Type B pancreatic cell (in vitro differentiated cells): Measurements from ENCODE around the gene SMAD9. TPM values are rescaled to one million over a fixed set of nuclear protein-coding genes. Genes with fewer than 3 reads are reported as not detected.
A peak's percentile ranks its signal among the peaks of the same experiment; 100 is the strongest.

Experiments
- DNase-seq: peaks from one replicate; pipeline ENCODE4 v3.0.0; 2021; ENCODE audit warnings: mixed read lengths; ENCODE audit not compliant: unreplicated experiment; ENCODE audit errors: extremely low spot score
- H3K27ac Mint-ChIP-seq: 2 replicates; pipeline ENCODE4 v1.8.0; 2021; ENCODE audit warnings: mild to moderate bottlenecking, mixed read lengths
- H3K27me3 Mint-ChIP-seq: 2 replicates; pipeline ENCODE4 v1.8.0; 2021; ENCODE audit warnings: mixed read lengths
- H3K36me3 Mint-ChIP-seq: 2 replicates; pipeline ENCODE4 v1.8.0; 2021; ENCODE audit warnings: mixed read lengths
- H3K4me1 Mint-ChIP-seq: one replicate; pipeline ENCODE4 v1.8.0; 2021; ENCODE audit warnings: mixed read lengths; ENCODE audit not compliant: unreplicated experiment
- H3K4me3 Mint-ChIP-seq: 2 replicates; pipeline ENCODE4 v1.8.0; 2021; ENCODE audit warnings: mild to moderate bottlenecking, mixed read lengths
- H3K9me3 Mint-ChIP-seq: 2 replicates; pipeline ENCODE4 v1.8.0; 2021; ENCODE audit warnings: mixed read lengths
- total RNA-seq: library from RNA; stranded (reverse); gene quantifications from 2 replicates; pipeline ENCODE4 v1.2.1, GENCODE V29; 2021; ENCODE audit warnings: low replicate concordance
- TF ChIP-seq, protein P1 (sequence below): fragments of 200-600 bp; sonication (generic); conservative IDR thresholded peaks from 2 replicates; pipeline ENCODE4 v1.5.0; 2021; ENCODE audit warnings: antibody characterized with exemption, mild to moderate bottlenecking

The SMAD9 gene
- total RNA-seq, 1 donor from 2014 or later, result 19.7 TPM

DNA sequence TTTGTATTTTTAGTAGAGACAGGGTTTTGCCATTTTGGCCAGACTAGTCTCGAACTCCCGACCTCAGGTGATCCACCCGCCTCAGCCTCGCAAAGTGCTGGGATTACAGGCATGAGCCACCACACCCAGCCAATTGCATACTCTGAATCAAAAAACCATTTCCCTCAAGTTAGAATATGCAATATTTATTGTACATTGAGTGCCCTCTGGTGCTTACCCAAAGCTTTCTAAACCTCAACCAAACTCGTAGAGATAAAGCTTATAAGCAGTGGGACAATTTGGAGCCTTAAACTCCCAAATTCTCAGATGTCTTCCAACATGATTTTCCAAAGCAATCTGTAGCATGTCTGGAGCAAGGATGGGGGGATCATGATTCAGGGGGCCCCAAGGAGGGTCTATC lies 78.6 kb downstream of the SMAD9 start:
- Mint-ChIP-seq H3K4me3 (no peak overlapping the region), H3K36me3 (peaks cover 11% of the 10 kb centered on the region), H3K9me3 (no peaks in the 10 kb centered on the region), H3K27ac (no peak overlapping the region), H3K27me3 (no peaks in the 10 kb centered on the region), H3K4me1 (peaks cover 13% of the 10 kb centered on the region)
- DNase-seq, result no peak
- TF ChIP-seq, protein P1, sequence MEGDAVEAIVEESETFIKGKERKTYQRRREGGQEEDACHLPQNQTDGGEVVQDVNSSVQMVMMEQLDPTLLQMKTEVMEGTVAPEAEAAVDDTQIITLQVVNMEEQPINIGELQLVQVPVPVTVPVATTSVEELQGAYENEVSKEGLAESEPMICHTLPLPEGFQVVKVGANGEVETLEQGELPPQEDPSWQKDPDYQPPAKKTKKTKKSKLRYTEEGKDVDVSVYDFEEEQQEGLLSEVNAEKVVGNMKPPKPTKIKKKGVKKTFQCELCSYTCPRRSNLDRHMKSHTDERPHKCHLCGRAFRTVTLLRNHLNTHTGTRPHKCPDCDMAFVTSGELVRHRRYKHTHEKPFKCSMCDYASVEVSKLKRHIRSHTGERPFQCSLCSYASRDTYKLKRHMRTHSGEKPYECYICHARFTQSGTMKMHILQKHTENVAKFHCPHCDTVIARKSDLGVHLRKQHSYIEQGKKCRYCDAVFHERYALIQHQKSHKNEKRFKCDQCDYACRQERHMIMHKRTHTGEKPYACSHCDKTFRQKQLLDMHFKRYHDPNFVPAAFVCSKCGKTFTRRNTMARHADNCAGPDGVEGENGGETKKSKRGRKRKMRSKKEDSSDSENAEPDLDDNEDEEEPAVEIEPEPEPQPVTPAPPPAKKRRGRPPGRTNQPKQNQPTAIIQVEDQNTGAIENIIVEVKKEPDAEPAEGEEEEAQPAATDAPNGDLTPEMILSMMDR, result no peak

DNA sequence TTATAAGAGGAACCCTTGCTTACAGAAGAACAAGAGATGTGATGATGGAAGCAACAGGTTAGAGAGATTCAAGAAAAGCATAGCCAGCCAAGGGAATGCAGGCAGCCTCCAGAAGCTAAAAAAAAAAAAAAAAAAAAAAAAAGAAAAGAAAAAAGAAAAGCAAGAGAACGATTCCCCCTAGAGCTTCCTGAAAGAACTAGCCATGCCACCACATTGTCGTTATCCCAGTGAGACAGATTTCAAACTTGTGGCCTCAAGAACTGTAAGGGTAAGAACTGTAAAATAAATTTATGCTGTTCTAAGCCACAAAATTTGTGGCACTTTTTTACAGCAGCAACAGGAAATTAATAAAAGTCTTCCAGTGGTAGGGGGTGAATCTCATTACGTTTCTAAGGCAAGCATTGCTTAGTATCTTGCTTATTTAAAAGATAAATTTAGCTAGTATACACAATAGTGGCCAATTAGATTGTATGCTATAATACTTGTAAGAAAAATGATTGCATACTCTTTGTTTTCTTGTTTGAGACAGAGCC lies 79.3 kb downstream of the SMAD9 start:
- H3K9me3 Mint-ChIP-seq, result no peaks in the 10 kb centered on the region
- H3K27me3 Mint-ChIP-seq, result no peaks in the 10 kb centered on the region
- H3K4me3 Mint-ChIP-seq, result no peak overlapping the region
- no peak for DNase-seq
- TF ChIP-seq, protein P1, result no peak
- H3K4me1 Mint-ChIP-seq, result peaks cover 13% of the 10 kb centered on the region
- no peak overlapping the region for H3K27ac Mint-ChIP-seq
- peaks cover 11% of the 10 kb centered on the region for H3K36me3 Mint-ChIP-seq

DNA sequence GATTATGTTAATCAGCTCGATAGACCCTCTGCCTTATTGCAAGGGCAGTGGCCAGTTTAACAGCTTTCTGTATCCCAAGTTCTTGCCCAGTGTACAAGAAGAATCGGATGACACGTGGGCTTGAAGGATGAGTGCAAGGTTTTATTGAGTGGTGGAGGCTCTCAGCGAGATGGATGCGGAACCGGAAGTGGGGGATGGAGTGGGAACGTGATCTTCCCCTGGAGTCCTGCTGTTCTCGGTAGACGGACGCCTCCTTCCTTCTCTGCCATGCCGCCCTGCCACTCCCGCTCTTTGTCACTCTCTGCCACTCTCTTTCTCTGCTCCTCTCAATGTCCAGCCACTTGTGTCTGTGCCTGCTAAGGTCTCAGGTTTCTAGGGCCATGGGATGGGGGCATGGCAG lies 80.1 kb downstream of the SMAD9 start:
- no peaks in the 10 kb centered on the region for H3K27me3 Mint-ChIP-seq
- TF ChIP-seq, protein P1, result no peak
- peaks cover 13% of the 10 kb centered on the region for H3K4me1 Mint-ChIP-seq
- DNase-seq, result no peak
- no peak overlapping the region for H3K4me3 Mint-ChIP-seq
- H3K27ac Mint-ChIP-seq, result no peak overlapping the region
- peaks cover 11% of the 10 kb centered on the region for H3K36me3 Mint-ChIP-seq
- no peaks in the 10 kb centered on the region for H3K9me3 Mint-ChIP-seq

DNA sequence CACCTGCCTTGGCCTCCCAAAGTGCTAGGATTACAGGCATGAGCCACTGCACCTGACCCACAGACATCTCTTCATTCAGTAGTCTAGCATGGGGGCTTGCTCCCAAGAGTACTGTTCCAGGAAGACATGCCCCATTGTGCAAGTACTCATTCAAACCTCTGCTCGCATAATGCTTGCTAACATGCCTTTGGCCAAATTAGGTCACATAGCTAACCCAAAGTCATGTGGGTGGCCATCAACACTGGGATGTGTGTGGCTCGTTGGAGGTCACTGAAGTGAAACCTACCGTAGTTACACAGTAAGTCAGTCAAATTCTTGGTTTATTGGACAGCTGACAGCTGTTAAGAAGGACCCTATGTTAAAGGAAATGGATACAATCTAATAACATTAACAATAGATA lies 80.8 kb downstream of the SMAD9 start:
- TF ChIP-seq, protein P1, result no peak
- Mint-ChIP-seq H3K4me1 (peaks cover 13% of the 10 kb centered on the region), H3K4me3 (no peak overlapping the region), H3K36me3 (peaks cover 11% of the 10 kb centered on the region), H3K27me3 (no peaks in the 10 kb centered on the region), H3K27ac (no peak overlapping the region), H3K9me3 (no peaks in the 10 kb centered on the region)
- DNase-seq, result no peak

DNA sequence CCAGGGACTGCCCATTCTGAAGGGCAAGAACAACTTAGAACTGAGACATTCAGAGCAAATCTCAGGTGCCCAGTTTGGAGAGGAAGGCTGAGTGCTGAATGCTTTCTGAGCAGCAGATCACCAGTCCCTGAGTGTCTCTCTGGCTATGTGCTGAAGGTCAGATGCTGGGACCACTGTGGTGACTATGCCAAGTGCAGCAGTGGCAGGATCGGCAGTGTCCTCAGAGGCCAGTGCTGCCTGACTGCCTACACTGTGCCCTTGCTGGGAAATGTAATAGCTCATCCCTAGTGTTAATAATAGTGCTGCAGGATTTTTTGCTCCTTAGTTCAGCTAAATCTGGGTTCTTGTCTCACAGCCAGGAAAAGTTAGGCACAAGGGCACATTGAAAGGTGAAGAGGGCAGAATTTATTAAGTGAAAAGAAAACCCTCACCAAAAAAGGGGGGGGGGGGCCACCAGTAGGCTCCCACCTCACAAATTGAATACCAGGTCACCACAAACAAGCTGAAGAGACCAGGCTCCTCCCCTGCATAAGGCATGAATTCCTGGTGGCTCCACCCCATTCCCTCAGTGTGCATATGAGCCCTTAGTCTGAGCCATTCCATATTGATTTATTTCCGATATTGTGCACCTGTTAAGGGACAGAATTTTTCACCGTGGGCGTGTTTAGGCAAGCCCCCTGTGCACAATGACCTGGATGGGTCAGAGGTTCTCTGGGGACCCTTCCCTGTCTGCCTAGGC lies 82.5 kb downstream of the SMAD9 start:
- DNase-seq, result no peak
- peak overlapping the region; percentile 85 for H3K27ac Mint-ChIP-seq
- TF ChIP-seq, protein P1, result no peak
- H3K36me3 Mint-ChIP-seq, result peaks cover 8% of the 10 kb centered on the region
- peaks cover 13% of the 10 kb centered on the region for H3K4me1 Mint-ChIP-seq
- no peak overlapping the region for H3K4me3 Mint-ChIP-seq
- no peaks in the 10 kb centered on the region for H3K27me3 Mint-ChIP-seq
- H3K9me3 Mint-ChIP-seq, result no peaks in the 10 kb centered on the region
